ENCODE data around the gene LRSAM1. TPM values are rescaled to one million over a fixed set of nuclear protein-coding genes. Genes with fewer than 3 reads are reported as not detected.

LRSAM1 gene
- total RNA-seq, 1 experiment from 2014 or later = 7.1 TPM

DNA sequence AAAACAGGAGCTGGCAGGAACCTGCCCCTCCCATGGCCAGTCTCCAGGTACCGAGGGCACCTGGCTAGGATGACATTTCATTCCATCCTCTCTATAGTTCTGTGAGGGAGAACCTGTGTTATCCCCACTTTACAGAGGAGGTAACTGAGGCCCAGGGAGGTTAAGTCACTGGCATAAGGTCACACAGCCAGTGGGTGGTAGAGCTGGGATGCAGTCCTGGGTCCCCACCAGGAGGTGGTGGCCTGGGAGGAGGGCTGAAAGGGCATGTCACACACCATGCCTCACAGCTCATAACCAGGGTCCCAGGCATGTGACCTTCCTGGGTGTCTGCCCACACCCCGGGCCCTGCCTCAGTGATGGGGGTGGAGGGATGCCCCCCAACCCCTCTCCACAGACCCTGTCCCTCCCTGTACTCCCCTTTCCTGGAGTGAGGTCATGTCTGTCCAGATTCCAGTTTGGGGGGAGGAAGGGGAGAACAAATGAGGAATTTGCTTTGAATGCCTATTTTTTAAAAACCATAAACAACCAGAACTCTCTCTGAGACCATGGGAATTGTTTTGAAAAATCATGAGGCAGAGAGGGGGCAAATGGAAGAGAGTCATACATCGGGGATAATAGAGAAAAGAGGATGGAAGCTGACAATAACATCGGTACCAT is 83.1 kb downstream of the LRSAM1 start:
- no peak for DNase-seq (ENCODE audit: low read depth)

DNA sequence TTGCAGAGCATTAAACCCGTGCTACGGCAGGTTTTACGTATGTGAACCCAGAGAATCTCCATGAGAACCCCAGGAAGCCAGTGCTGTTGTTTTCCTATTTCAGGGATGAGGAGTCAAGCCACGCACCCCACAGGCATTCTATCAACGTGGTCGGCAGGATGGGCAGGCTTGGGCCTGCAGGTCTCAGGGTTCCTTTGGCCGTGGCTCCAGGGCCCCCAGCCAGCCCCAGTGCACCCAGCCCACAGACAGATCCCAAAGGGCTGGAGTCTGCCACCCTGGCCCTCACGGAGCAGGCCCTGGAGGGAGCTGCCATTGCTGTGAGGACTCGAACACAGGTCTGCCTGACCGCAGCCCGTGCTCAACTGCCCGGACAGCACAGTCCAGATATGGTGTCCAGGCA is 83.6 kb downstream of the LRSAM1 start:
- DNase-seq (ENCODE audit: low read depth) = no peak

DNA sequence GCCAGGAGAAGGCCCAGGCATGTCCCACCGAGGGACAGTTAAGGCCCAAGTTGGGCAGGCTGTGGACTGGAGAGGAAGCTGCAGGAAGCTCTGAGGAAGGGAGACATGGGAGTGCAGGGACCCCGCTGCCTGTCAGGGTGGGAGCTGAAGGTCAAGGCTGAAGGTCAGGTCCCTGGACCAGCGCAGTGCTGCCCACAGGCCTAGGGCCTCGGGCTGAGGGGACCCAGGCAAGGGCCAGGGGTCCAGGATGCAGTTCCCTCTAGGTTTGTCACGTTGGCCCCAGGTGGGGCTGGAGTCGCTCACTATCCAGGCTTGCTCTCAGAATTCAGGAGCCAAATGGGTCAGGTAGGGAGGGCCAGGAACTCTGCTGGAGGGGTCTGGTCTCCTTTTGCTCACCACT is 84.1 kb downstream of the LRSAM1 start:
- DNase-seq (ENCODE audit: low read depth) = no peak

DNA sequence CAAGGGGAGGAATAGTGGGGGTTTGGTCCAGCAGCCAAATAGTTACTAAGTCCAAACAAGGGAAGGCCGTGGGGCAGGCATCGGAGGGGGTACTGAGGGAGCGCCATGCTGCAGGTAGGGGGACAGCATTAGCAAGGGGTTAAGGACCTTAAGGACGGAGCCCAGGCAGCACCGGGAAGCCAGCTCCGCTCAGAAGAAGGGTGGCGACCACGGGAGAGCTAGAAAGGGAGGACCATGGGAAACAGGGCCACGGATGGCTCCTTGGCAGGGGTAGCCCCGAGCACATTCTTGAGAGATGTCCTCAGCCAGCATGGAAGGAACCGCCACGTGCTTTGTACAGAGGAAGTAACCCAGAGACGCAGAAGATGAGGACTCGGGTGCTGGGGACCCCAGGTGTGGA is 84.5 kb downstream of the LRSAM1 start:
- DNase-seq (ENCODE audit: low read depth) = no peak

DNA sequence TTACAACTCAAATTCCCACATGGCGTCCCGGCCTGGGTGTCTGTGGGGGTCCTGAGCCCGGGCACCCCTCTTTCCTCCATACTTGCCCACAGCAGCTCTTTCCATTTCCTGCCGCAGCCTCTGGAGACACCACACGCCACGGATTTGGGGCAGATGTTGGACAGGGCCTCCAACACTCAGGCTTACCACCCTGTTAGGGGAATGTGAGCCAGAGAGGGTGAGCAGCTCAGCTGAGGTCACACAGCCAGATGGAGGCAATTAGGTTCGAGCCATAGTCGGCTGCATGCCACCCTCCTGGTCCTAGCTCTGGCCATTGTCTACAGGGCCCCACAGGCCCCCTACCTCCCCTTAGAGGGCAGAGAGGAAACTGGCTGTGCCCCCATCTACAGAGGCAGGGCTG is 85.2 kb downstream of the LRSAM1 start:
- DNase-seq (ENCODE audit: low read depth) = no peak

DNA sequence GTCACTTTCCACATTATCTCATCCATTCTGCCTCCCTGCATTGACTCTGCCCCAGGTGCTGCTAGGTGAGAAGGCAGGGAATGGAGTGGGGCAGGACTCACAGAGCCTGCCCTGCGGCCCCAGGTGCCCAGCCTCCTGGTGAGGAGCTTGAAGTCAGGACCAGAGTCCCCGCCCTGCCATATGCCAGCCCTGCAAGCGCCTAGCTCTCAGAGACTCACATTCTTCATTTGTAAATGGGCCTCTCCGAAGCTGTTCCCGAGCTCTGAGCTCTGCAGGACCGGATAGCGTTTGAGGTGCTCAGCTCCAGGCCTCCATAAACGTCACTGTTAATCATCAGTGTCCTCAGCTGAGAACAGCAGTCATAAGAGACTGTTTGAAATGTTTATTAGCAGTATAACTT is 85.7 kb downstream of the LRSAM1 start:
- no peak for DNase-seq (ENCODE audit: low read depth)

DNA sequence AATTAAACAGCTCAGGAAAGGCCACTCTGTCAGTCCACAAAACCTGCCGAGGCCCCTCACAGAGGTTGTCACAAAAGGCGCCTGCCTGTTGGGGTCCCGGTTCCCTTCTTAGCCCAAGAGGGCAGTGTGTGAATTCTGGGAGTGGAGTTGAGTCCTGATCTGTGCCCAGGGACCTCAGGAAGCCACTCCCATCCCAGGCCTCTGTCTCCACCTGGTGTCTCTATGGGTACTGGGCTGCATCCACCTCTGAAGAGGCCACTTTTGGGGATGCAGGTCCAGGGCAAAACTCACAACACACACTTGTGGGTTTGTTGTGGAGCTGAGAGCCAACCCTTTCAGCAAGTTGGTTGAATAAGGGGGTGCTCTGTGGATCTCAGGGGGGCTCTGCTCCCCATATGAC is 86.5 kb downstream of the LRSAM1 start:
- DNase-seq (ENCODE audit: low read depth) = no peak

DNA sequence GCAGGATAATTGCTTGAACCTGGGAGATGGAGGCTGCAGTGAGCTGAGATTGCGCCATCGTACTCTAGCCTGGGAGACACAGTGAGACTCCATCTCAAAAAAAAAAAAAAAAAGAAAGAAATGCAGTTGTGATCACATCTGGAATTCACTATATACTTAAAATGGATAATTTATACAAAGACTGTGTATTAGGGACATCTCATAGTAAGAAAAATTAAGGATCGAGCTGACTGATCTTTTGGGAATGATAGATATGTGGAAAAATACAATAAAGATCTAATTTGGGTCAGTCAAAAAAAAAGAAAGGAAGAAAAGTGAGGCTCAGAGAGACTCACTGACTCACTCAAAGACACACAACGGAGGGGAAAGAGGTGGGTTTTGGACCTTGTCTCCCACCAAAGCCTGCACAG is 87.5 kb downstream of the LRSAM1 start:
- DNase-seq (ENCODE audit: low read depth) = no peak

DNA sequence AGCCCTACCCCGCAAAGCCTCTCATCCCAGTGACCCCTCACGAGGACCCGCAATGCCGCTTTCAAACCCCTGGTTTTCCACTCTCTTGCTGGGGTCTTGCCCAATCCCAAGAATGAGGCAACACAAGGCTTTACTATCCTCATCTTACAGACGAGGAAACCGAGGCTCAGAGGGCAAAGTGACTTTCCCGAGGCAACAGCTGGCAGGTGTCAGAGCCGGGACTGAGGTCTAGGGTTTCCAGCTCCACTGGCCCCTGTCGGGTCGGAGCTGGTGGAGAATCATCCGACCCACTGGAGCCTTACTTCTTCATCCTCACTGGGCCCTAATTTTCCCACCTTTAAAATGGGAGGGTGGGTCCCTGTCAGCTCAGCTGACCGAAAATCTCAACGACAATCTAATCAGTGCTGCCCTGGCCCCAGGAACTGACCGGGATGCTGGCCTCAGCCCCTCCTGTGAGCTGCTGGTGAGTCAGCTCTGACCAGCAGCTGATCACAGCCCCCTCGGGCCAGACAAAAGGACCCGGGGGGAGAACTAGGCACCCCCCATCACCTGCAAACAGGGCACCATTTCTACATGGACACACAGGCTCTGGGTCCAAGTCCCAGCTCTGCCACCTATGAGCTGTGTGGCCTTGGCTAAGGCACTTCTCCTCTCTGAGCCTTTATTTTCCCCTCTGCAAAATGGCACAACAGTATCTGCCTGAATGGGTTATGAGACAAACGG is 88.1 kb downstream of the LRSAM1 start:
- peak; percentile 80 for DNase-seq (ENCODE audit: low read depth)

DNA sequence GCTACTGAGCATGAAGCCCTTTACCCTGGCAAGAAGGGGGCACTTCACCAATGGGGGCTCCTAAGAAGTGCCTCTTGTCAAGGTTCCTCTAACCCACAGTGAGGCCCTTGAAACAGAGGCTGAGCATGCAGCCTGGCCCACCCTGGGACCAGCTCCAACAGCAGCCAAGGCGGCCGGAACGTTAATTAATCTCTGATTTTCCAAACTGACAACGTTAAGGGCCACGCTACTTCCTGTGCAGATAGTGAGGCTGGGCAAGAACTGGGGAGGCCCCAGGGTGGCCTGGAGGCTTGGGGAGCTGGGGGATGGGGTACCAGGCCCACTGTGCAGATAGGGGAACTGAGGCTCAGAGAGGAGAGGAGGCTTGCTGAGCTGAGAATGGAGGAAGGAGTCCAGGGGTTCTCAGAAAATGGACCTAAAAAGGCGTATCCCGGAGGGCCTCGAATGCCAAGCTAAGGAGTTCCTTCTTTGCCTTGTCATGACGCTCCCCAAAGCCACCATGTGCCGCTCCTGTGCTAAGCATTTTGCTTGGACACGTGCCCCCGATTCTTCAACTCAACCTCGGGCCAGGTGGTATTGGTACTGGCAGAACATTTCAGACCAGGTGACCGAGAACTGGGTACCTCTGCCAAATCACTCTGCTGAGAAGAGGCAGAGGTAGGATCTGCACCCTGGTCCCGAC is 88.8 kb downstream of the LRSAM1 start:
- DNase-seq (ENCODE audit: low read depth) = peak; percentile 55

DNA sequence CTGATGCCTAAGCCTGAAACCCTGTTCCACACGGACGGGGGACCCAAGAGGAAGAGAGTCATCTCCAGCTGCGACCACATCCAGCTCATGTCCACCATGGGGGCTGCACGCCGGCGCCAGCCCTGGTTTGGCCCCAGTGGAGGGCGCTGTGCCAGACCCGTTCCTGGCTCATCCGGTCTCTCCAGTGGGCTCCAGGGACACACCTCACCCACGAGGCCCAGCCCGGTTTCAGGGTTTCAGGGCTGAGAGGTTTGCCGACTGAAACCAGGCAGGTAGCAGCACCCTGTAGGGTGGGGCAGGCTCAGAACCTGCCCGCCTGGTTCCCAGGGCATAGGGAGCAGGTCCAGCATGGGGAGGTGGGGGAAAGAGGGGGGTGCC is 89.3 kb downstream of the LRSAM1 start:
- peak; percentile 61 for DNase-seq (ENCODE audit: low read depth)

DNA sequence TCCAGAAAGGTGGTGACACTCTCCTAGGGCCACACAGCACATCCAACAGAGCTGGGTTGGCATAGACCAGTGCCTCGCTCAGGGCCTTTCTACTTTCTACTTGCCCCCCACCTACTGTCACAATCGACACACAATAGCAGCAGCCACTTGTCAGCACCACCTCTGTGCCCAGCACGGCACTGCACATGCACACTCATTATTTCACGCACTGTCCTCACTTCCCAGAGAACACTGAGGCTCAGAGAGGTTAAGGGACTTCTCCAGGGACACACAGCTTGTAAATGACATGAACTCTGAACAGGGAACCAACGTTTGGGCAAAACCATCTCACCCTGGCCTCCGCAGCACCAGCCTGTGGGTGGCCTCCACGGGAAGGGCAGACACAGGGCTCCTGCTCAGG is 89.9 kb downstream of the LRSAM1 start:
- no peak for DNase-seq (ENCODE audit: low read depth)

DNA sequence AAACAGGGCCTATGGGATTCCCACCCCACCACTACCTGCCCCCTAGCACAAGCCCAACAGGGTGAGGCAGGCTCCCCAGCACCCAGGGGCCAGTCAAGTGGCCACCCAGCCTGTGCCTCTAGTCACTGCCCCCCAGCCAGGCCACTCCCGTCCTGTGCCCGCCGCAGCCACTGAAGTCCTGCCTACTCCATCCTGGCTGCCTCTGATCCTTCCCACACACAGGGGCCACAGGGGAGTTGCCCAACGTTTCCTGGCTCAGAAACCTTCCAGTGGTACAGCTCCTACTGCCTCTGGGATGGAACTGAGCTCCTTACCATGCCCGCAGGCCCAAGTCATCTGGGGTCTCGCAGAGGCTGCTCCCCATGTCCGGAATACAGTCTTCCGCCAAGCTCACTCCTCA is 90.6 kb downstream of the LRSAM1 start:
- peak; percentile 71 for DNase-seq (ENCODE audit: low read depth)

DNA sequence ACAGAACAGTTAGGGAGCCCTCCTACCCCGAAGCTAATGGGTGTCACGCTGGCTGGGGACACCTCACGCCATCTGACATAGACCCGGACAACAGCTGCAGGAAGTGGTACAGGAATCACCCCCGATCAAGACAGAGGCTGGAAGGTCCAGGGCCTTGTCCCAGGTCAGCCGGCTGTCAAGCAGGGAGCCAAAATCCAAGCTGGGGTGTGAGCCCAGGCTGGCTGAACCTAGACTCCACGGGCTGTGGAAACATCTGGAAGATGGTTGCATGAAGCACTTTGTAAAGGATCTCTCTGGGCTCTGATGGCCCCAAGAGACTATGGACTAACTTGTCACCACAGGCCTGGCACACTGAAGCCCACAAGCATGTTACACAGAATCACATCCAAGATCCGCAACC is 91.9 kb downstream of the LRSAM1 start:
- DNase-seq (ENCODE audit: low read depth) = no peak

DNA sequence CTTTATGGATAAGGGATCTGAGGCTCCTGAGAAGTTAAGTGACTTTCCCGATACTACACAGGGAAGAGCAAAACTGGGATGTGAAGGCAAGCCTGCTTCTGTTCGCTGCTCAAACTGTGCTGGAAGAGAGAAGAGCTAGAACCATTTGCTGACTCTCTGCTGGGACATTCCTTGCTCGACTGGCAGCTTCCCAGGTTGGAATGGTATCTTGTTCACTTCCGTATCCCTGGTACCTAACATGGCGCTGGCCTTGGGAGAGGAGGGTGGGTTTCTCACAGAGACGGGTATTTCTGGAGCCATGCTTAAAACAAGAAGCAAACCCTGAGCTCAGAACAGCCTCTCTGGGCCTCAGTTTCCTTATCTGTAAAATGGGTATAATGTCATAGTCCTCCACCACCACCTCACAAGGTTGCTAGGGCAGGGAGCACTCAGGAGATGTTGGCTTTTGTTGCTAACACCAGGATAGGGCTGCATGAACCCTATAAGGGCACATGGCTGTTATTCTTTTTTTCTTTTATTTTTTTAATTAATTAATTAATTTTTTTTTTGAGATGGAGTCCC is 92.7 kb downstream of the LRSAM1 start:
- DNase-seq (ENCODE audit: low read depth) = no peak

DNA sequence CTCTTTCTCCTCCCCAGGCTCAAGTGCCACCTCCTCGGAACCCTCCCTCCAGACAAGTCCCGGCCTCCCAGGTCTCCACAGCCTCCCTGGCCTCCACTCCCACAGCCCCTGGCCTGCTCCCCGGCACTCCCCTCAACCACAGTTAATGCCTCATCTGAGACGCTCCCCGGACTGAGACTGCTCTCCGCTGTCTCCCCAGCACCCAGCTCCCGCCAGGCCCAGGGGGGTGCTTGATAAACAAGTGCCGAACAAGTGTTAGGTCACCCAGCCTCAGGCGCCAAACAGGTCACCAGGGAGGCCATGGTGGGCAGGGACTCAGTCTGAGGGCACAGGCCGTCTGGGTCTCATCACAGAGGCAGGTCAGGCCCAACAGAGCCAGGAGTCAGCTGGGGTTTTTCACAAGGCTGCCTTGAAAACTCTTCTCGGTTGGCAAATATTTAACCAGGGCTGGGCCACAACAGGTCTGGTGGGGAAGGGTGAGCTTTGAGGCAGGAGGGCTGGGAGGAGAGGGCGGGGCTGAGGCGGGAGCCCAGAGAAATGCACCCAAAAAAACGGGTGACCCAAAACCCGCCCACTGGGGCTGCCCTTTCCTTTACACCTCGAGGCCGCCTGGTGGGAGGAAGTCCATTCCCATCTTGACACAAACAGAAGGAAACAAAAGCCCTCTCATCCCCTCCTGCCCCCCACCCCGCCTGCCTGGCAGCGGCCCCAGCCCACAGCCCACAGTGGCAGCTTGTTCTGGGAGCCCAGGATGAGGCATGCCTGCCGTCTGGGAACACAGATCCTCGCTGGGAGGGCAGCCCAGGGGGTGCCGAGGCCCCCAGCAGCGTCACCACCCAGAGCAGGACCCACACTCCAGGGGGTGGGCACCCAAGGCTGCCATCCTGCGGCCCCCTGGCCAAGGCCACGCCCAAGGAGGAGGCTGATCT is 94.2 kb downstream of the LRSAM1 start:
- peak; percentile 88 for DNase-seq (ENCODE audit: low read depth)

DNA sequence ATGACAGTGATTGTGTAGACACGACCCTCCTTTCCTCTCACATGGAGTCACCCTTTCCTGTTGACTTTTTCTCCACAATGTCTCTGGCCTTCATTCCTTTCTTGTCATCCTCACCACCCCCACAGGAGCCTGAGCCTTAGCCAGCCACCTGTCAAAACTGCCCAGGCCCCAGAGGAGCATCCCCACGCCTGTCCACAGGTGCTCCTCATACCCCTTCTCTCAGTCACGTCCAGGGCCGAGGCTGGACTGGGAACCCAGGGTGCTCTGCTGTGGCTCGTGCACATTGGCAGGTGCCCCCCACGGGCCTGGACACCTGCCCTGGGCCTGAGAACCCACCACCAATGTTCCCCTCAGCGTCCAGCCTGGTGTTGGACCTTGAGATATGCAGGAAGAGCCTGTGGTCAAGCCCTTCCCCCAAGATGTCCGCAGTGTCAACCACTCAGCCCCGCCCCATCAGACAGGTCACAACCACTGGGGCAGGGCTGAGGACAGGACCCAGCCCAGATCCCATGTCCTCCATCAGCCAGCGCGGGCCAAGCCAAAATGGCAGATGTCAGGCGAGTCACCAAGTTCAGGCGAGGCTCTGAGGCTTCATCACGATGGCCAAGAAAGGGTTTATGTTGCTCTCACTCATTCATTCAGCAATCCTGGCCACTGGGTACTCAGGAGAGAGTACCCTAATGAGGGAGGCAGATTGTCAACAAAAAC is 95.0 kb downstream of the LRSAM1 start:
- DNase-seq (ENCODE audit: low read depth) = peak; percentile 68

DNA sequence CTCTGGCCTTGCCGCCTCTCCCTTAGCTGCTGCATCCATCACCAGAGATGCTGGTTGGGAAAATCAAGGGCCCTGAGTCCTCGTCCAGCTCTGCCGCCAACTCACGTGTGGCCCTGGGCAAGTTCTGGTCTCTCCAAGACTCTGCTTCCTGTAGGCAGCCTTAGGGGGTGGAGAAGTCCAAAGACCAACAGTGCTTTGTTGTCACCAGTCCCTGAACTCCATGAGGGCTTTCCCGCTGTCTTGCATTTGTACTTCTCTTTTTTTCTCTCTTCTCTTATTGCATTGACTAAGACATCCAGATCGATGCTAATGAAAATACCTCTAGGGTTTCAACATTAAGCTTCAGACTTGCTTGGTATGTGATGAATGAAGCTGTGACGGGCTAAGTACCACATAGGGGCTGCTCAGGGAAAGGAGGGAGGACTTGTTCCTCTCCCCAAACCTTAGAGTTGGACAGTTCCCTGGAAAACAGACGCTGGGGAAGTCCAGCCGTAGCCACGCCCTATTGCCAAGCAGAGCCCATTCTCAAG is 97.1 kb downstream of the LRSAM1 start:
- DNase-seq (ENCODE audit: low read depth) = no peak

DNA sequence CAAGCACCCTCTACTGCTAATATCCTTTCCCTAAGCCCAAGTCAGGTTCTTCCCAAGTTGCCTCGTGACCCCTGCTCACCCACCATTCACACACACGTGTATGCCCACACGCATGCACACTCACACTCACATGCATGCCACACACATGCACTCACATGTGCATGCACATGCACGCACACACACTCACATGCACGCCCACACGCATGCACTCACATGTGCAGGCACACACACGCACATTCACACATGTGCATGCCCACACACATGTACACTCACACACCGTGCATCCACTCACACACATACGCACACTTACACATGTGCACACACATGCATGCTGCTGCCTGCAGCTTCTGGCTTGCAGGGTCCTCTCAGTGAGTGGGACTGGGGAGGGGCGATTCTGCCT is 97.9 kb downstream of the LRSAM1 start:
- no peak for DNase-seq (ENCODE audit: low read depth)

DNA sequence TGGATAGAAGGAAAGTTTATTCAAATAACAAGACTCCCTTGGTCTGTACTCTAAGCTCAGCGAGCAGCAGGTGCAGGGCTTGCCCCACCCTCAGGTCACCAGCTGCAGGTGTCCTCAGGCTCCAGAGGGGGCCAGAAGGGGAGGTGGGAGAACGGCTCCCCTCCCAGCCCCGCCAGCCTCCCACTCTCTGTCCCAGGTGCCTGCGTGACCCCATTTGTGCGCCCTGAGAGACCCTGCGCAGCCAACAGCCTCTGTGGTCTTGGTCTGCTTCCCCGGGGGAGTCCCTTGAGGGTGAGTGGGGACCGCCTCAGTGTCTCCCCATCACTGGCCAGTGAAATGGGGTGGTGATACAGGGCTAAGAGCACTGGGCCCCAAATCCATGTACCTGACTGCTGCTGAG is 98.4 kb downstream of the LRSAM1 start:
- DNase-seq (ENCODE audit: low read depth) = no peak

DNA sequence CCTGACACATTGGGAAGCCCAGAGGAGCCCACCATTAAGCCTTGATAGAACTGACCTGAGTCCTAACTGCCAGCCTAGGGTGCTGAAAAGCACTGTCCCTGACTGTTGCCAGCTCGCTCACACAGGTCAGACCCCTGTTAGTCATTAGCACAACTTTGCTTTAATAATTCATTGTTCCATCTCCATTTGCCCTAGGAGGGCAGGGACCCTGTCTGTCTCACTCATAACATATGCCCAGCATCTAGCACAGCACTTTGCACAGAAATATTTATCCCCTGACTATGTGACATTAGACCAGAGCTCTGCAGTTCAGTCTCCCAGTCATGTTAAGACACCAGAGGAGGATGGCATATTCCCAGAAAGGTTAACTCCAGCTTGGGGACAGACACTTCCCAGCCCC is 99.0 kb downstream of the LRSAM1 start:
- no peak for DNase-seq (ENCODE audit: low read depth)
